GM12891 (cell line): Measurements from ENCODE around the gene XPNPEP3.
"Not testable (repeated sequence)": the region's sequence is repeated elsewhere in the genome, so short reads cannot be mapped to it uniquely, and the experiment has no call there.

Experiments
- DNase-seq: peaks from one replicate; pipeline ENCODE4 v3.0.0; 2011; ENCODE audit warnings: low spot score; ENCODE audit not compliant: insufficient read length
- FAIRE-seq: peaks from 2 replicates; lab custom pipeline; 2011; peaks lifted over from hg19 to GRCh38; lab: Jason Lieb, UNC
- PAX5 ChIP-seq: IDR thresholded peaks from 2 replicates; pipeline ENCODE4 v1.6.1; 2011; ENCODE audit warnings: low read length, moderate library complexity, mild to moderate bottlenecking; ENCODE audit not compliant: insufficient read depth, severe bottlenecking
- POLR2A ChIP-seq: IDR thresholded peaks from 2 replicates; pipeline ENCODE4 v1.6.1; 2011; ENCODE audit warnings: low read depth, low read length, control low read depth
- POLR2AphosphoS5 ChIP-seq: IDR thresholded peaks from 2 replicates; pipeline ENCODE4 v1.6.1; 2011; ENCODE audit warnings: low read depth, low read length, control low read depth
- POU2F2 ChIP-seq: IDR thresholded peaks from 2 replicates; pipeline ENCODE4 v1.6.1; 2011; ENCODE audit warnings: low read depth, mild to moderate bottlenecking, control low read depth, low read length, moderate library complexity
- SPI1 ChIP-seq: IDR thresholded peaks from 2 replicates; pipeline ENCODE4 v1.6.1; 2011; ENCODE audit warnings: low read depth, low read length, control low read depth
- TAF1 ChIP-seq: IDR thresholded peaks from 2 replicates; pipeline ENCODE4 v1.6.1; 2011; ENCODE audit warnings: low read depth, low read length, control low read depth

XPNPEP3 gene

DNA sequence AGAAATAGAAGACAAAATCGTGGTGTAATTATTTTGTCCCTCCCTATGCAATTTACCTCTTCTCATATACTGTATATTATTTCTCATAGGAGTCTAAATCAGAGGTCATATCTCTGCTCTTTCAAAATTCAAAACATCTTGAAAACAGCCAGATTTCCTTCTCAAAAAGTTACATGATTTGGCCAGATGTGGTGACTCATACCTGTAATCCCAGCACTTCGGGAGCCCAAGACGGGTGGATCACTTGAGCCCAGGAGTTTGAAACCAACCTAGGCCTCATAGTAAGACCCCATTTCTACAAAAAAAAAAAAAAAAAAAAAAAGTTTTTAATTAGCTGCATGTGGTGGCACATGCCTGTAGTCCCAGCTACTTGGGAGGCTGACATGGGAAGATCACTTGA lies 33.9 kb downstream of the XPNPEP3 start:
- DNase-seq (no peak), FAIRE-seq (no peak)
- TF ChIP-seq PAX5, result no peak
- no peak for TF ChIP-seq SPI1
- TF ChIP-seq POU2F2, result no peak
- no peak for TF ChIP-seq POLR2A
- no peak for TF ChIP-seq TAF1
- no peak for TF ChIP-seq POLR2AphosphoS5

DNA sequence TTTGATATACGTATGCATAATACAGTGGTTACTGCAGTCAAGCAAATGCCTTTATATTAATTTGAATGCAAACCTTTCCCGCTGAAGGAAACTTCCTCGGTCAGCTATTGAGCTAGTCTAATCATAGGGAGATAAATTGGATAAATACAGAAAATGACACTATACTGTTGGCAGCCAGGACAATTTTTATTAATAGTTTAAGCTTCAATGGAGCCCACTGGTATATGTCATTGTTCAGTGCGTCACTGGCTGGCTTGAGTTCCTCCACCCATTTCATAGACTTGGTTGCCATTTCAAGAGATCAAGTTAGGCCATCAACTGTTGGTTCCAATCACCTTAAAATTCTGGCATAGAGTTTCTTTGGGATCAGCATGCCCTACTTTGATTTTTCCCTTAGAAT lies 37.5 kb downstream of the XPNPEP3 start:
- FAIRE-seq, result no peak
- TF ChIP-seq POLR2A (no peak), POU2F2 (no peak), SPI1 (no peak), TAF1 (no peak), POLR2AphosphoS5 (no peak), PAX5 (no peak)
- DNase-seq, result no peak

GRCh38 chr22:40898850-40899357 lies 42.0 kb downstream of the XPNPEP3 start:
- TF ChIP-seq POLR2A (no peak), PAX5 (no peak), POLR2AphosphoS5 (no peak), SPI1 (no peak), TAF1 (no peak), POU2F2 (no peak)
- FAIRE-seq, result peak; percentile 5
- DNase-seq, result peak; percentile 31

- DNase-seq (no peak), FAIRE-seq (no peak)
- TF ChIP-seq TAF1, result no peak
- no peak for TF ChIP-seq POLR2AphosphoS5
- no peak for TF ChIP-seq POLR2A
- no peak for TF ChIP-seq SPI1
- no peak for TF ChIP-seq PAX5
- TF ChIP-seq POU2F2, result no peak
These were observed 47.2 kb downstream of the XPNPEP3 start for GRCh38 chr22:40904101-40904500.

- DNase-seq (no peak), FAIRE-seq (no peak)
- TF ChIP-seq POU2F2 (no peak), TAF1 (no peak), POLR2A (no peak), SPI1 (no peak)
These were observed 51.9 kb downstream of the XPNPEP3 start for GRCh38 chr22:40908895-40909294.

DNA sequence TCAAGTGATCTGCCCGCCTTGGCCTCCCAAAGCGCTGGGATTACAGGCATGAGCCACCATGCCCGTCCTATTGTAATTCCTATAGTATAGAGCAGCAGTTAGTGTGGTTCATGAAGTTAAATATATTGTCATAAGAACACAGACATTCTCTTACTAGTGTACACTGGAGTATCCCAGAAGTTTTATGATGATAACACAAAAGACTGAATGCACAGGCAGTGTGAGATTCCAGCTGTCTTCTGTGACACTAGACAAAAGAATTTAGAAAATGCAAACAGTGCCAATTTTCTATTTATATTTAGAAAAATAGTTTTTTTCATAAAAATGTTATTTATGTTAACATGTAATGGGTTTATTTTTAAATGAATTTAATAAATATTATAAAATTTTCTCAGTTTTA lies 54.8 kb downstream of the XPNPEP3 start:
- DNase-seq, result no peak
- TF ChIP-seq POU2F2, result no peak
- TF ChIP-seq POLR2AphosphoS5, result no peak
- TF ChIP-seq PAX5, result no peak
- TF ChIP-seq POLR2A, result no peak
- no peak for TF ChIP-seq TAF1
- TF ChIP-seq SPI1, result no peak

GRCh38 chr22:40912987-40913386 lies 56.0 kb downstream of the XPNPEP3 start:
- not testable (repeated sequence) for DNase-seq, FAIRE-seq
- TF ChIP-seq SPI1, result peak; percentile 38; the same call in 1 of the 2 replicates

More for the DNA sequence above, 54.8 kb downstream of the XPNPEP3 start:
- FAIRE-seq, result no peak

GRCh38 chr22:40919446-40919845 lies 62.5 kb downstream of the XPNPEP3 start:
- no peak for FAIRE-seq
- TF ChIP-seq SPI1, result no peak
- no peak for TF ChIP-seq TAF1
- no peak for TF ChIP-seq PAX5
- no peak for TF ChIP-seq POU2F2
- no peak for TF ChIP-seq POLR2A
- TF ChIP-seq POLR2AphosphoS5, result no peak
- no peak for DNase-seq

DNA sequence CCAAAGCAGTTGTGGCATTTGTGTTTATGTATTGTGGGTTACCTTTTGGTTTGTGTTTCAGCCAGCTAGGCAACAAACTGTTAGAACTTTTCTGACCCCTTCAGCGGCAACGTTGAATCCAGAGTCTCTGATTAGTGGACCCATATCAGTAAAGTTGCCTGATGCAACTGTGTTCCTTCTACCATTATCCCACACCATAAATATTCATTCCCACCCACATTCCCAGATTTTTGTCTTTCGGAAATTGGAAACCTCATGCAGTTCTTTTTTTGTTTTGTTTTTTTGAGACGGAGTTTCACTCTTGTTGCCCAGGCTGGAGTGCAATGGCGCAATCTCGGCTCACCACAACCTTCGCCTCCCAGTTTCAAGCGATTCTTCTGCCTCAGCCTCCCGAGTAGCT lies 63.6 kb downstream of the XPNPEP3 start:
- DNase-seq (no peak), FAIRE-seq (no peak)
- TF ChIP-seq POU2F2, result no peak
- TF ChIP-seq POLR2AphosphoS5, result no peak
- TF ChIP-seq TAF1, result no peak
- no peak for TF ChIP-seq POLR2A
- no peak for TF ChIP-seq PAX5
- TF ChIP-seq SPI1, result no peak
